Activated CD8-positive, alpha-beta T cell treated with anti-CD3 and anti-CD28 coated beads for 36 hours (primary cell): ENCODE measurements around the gene STPG2. TPM values are rescaled to one million over a fixed set of nuclear protein-coding genes. Genes with fewer than 3 reads are reported as not detected.

ENCODE experiments used
- ATAC-seq: fragments of 200-7000 bp; cut with Tn5 transposase; one replicate; pipeline ENCODE4 v1.10.0; 2021; ENCODE audit warnings: mild to moderate bottlenecking, moderate library complexity
- CTCF ChIA-PET: fragments of 350-600 bp; sonication (Branson Sonifier 250); formaldehyde crosslinking; loops from one replicate; lab custom pipeline; 2021; ENCODE audit warnings: antibody characterized with exemption; lab: Charles Lee
- POLR2A ChIA-PET: fragments of 350-600 bp; sonication (Branson Sonifier 250); formaldehyde crosslinking; loops from one replicate; lab custom pipeline; 2021; ENCODE audit warnings: antibody characterized with exemption; lab: Charles Lee
- DNase-seq: peaks from one replicate; pipeline ENCODE4 v3.0.0-alpha.2; 2020
- H3K27ac Mint-ChIP-seq: one replicate; pipeline ENCODE4 v1.8.0; 2021; ENCODE audit warnings: mild to moderate bottlenecking, mixed read lengths
- H3K27me3 Mint-ChIP-seq: one replicate; pipeline ENCODE4 v1.8.0; 2021; ENCODE audit warnings: mixed read lengths
- H3K36me3 Mint-ChIP-seq: one replicate; pipeline ENCODE4 v1.8.0; 2021; ENCODE audit warnings: low read depth, mixed read lengths
- H3K4me1 Mint-ChIP-seq: one replicate; pipeline ENCODE4 v1.8.0; 2021; ENCODE audit warnings: low read depth, mixed read lengths
- H3K4me3 Mint-ChIP-seq: one replicate; pipeline ENCODE4 v1.8.0; 2021; ENCODE audit warnings: mild to moderate bottlenecking, moderate library complexity, mixed read lengths
- H3K9me3 Mint-ChIP-seq: one replicate; pipeline ENCODE4 v1.8.0; 2021; ENCODE audit warnings: mixed read lengths
- intact Hi-C: fragments of 100-400 bp; cut with micrococcal nuclease; formaldehyde crosslinking; loops from one replicate; pipeline ENCODE4 v1.10.0; 2022
- total RNA-seq, 2 experiments: library from RNA; stranded (reverse); gene quantifications; one replicate each; pipeline ENCODE4 v1.2.3, GENCODE V29; 2021
- TF ChIP-seq, protein P1 (sequence below): fragments of 200-600 bp; IDR thresholded peaks from one replicate; pipeline ENCODE4 v1.8.0; 2022; ENCODE audit warnings: antibody characterized with exemption, mild to moderate bottlenecking

STPG2 gene
- total RNA-seq, 2 experiments from 2014 or later = 0.16 to 0.18 TPM

DNA sequence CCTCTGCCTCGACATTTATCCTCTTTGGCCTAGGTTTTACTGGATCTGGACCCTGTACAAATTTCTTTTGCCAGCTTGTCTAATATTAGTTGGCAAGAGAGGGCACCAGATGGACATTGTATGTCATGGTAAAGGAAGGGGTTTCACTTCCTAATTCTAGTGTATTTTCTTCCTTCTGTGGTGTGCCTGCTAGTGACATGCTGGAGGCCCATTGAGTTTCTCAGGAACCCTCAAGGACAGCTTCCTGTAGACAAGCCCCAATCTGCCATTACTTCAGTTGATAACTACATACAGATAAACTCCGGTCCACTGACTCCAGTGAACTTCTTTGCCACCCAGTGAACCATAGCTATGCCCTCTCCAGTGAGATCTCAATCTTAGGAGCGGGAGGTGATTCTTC is 116.9 kb downstream of the STPG2 start:
- POLR2A ChIA-PET = no interaction called here
- TF ChIP-seq, protein P1, sequence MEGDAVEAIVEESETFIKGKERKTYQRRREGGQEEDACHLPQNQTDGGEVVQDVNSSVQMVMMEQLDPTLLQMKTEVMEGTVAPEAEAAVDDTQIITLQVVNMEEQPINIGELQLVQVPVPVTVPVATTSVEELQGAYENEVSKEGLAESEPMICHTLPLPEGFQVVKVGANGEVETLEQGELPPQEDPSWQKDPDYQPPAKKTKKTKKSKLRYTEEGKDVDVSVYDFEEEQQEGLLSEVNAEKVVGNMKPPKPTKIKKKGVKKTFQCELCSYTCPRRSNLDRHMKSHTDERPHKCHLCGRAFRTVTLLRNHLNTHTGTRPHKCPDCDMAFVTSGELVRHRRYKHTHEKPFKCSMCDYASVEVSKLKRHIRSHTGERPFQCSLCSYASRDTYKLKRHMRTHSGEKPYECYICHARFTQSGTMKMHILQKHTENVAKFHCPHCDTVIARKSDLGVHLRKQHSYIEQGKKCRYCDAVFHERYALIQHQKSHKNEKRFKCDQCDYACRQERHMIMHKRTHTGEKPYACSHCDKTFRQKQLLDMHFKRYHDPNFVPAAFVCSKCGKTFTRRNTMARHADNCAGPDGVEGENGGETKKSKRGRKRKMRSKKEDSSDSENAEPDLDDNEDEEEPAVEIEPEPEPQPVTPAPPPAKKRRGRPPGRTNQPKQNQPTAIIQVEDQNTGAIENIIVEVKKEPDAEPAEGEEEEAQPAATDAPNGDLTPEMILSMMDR = no peak
- peaks cover 2% of the 10 kb centered on the region for H3K27me3 Mint-ChIP-seq

DNA sequence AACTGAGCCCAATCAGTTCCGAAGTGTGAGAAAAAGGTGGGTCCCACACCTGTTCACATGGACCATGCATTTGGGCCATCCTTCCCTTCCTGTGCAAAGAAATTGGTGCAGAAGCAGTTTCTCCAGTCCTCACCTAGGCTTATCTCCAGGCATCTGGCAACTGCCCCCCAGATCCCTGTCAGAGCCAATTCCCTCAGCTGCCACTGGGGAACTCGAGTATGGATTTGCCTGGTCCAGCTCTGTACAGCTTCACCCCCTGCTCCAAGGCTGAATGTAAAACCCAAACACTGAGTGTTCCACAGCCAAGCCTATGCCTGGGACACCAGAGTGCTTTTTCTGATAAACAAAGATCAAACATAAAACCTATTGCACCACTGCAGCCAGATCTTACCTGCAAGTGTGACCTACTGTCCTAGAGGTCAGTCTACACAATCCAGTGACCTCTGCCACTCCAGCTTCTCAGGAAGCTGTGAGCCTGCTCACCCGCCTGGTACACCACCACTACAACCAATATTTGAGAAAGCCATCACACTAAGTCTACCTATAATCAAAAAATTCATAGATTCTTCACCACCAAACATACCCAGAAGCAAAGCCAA is 136.4 kb downstream of the STPG2 start:
- Mint-ChIP-seq H3K4me3 (no peak overlapping the region), H3K27me3 (no peaks in the 10 kb centered on the region), H3K36me3 (no peaks in the 10 kb centered on the region), H3K9me3 (peaks cover 13% of the 10 kb centered on the region), H3K4me1 (no peaks in the 10 kb centered on the region), H3K27ac (no peak overlapping the region)
- ATAC-seq (no peak), DNase-seq (no peak)
- intact Hi-C loops = no loop called here
- TF ChIP-seq, protein P1 = no peak
- ChIA-PET CTCF (no interaction called here), POLR2A (no interaction called here)

More for the DNA sequence above, 116.9 kb downstream of the STPG2 start:
- H3K36me3 Mint-ChIP-seq = no peaks in the 10 kb centered on the region
- H3K4me3 Mint-ChIP-seq = no peak overlapping the region
- ATAC-seq (no peak), DNase-seq (no peak)
- intact Hi-C loops = no loop called here
- H3K9me3 Mint-ChIP-seq = peaks cover 13% of the 10 kb centered on the region
- H3K4me1 Mint-ChIP-seq = no peaks in the 10 kb centered on the region
- CTCF ChIA-PET = no interaction called here
- H3K27ac Mint-ChIP-seq = no peak overlapping the region

DNA sequence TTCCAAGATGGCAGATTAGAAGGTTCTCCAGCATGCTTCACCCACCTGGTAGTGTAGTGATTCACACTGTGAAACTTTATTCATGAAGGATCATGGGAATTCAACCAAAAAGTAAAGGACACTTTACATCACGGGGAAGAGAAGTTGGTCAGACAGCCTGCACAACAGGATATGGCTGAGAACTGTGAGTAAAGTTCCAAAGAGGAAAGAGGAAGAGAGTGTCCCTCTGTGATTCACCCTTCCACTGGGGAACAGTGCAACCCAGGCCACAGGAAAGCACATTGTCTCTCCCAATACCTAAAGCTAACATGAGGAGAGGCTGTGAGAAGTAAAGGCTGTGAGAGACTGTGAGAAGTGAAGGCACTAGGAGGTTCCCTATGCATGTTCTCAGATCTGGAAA is 137.2 kb downstream of the STPG2 start:
- Mint-ChIP-seq H3K4me1 (no peaks in the 10 kb centered on the region), H3K27ac (no peak overlapping the region), H3K27me3 (no peaks in the 10 kb centered on the region), H3K4me3 (no peak overlapping the region), H3K36me3 (no peaks in the 10 kb centered on the region), H3K9me3 (peaks cover 9% of the 10 kb centered on the region)
- intact Hi-C loops = no loop called here
- CTCF ChIA-PET = no interaction called here
- DNase-seq (no peak), ATAC-seq (no peak)
- TF ChIP-seq, protein P1 = no peak
- POLR2A ChIA-PET = no interaction called here

DNA sequence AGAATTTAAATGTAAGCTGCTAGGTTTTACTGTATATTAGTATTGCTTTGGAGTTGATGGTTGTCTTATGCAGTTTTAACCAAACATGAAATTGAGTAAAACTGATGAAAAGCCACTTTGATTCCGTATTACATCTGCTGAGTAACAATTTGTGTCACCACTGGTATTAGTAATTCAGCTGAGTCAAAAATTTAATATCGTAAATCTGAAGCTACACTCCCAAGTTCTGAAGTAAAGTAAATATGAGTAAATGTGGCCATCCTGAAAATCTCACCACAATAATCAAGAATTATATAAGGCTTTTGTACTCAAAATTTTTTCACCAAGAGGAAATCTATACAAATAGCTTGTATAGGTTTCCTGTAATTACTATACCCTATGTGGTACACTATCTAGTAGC is 142.3 kb downstream of the STPG2 start:
- ChIA-PET POLR2A (no interaction called here), CTCF (interaction anchor here (1.0 kb wide), 1 partner anchor 14 kb away, joined by 3 read pairs; no protein-coding TSS in a partner anchor)
- peaks cover 6% of the 10 kb centered on the region for H3K9me3 Mint-ChIP-seq
- no peak for ATAC-seq
- H3K27ac Mint-ChIP-seq = no peak overlapping the region
- no peak overlapping the region for H3K4me3 Mint-ChIP-seq
- no peaks in the 10 kb centered on the region for H3K27me3 Mint-ChIP-seq
- H3K4me1 Mint-ChIP-seq = no peaks in the 10 kb centered on the region
- no peaks in the 10 kb centered on the region for H3K36me3 Mint-ChIP-seq
- intact Hi-C loops = no loop called here
- TF ChIP-seq, protein P1 = no peak
- no peak for DNase-seq

DNA sequence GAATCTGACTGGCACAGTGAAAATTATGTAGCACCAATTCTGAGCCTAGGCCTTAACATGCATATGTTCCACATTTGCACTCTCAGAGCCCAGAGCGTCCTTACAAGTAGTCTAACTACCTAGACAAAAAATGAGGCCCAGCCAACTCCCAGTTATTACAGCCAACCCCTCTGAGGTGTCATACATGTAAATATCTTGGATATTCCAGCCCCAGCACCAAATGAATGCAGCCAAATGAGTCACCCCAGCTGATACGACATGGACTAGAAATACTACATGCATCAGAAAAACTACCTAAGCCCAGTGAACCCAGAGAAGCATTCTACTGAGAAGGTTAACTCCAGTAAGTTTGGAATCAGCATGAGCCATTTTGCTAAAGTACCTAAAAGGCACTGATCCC is 145.1 kb downstream of the STPG2 start:
- CTCF ChIA-PET = no interaction called here
- Mint-ChIP-seq H3K36me3 (no peaks in the 10 kb centered on the region), H3K4me1 (no peaks in the 10 kb centered on the region), H3K27ac (no peak overlapping the region), H3K9me3 (peaks cover 11% of the 10 kb centered on the region), H3K4me3 (no peak overlapping the region), H3K27me3 (no peaks in the 10 kb centered on the region)
- POLR2A ChIA-PET = no interaction called here
- intact Hi-C loops = no loop called here
- DNase-seq = no peak
- ATAC-seq = no peak
- TF ChIP-seq, protein P1 = no peak
